ENCODE measurements around the gene PNPLA3. TPM values are rescaled to one million over a fixed set of nuclear protein-coding genes. Genes with fewer than 3 reads are reported as not detected.

PNPLA3 gene
- total RNA-seq, 4 donors from 2014 or later, result 0.58 to 1.3 TPM; not detected in 2

DNA sequence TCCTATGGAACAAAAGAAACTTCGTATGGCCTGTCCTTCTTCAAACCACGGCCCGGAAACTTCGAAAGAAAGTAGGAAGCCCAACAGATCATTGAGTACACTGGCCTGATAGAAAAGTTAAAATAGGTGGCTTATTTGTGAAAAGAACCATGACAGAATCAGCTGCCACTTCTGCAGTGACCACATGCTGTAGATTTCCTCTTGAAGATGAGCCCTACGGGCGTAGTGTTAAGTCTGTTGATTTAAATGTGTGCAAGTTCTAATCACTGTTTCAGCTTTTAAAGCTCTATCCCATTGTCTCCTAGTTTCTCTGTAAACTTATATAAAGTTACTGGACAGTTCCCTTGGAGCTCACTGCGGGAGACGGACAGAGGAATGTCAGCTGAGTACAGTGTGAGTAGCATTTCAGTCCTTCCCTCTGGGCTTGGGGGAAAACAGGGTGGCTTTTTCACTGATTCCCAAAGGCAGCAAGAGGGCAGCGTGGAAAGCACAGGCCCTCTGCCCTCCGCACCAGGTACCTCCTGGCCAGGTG is 49.4 kb downstream of the PNPLA3 start:
- H3K36me3 ChIP-seq, result no peaks in the 10 kb centered on the region
- no peak for DNase-seq
- H3K9me3 ChIP-seq, result no peaks in the 10 kb centered on the region
- TF ChIP-seq, protein P1, sequence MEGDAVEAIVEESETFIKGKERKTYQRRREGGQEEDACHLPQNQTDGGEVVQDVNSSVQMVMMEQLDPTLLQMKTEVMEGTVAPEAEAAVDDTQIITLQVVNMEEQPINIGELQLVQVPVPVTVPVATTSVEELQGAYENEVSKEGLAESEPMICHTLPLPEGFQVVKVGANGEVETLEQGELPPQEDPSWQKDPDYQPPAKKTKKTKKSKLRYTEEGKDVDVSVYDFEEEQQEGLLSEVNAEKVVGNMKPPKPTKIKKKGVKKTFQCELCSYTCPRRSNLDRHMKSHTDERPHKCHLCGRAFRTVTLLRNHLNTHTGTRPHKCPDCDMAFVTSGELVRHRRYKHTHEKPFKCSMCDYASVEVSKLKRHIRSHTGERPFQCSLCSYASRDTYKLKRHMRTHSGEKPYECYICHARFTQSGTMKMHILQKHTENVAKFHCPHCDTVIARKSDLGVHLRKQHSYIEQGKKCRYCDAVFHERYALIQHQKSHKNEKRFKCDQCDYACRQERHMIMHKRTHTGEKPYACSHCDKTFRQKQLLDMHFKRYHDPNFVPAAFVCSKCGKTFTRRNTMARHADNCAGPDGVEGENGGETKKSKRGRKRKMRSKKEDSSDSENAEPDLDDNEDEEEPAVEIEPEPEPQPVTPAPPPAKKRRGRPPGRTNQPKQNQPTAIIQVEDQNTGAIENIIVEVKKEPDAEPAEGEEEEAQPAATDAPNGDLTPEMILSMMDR (IDR thresholded peaks at IDR 0.05), result no peak
- TF ChIP-seq POLR2A (IDR thresholded peaks at IDR 0.05), result no peak
- intact Hi-C loops (cut with DNase I; ENCODE audit: low total_unique reads), result no loop called here
- no peaks in the 10 kb centered on the region for H3K4me1 ChIP-seq
- no peak overlapping the region for H3K27ac ChIP-seq
- no peak overlapping the region for H3K4me3 ChIP-seq
- no peaks in the 10 kb centered on the region for H3K27me3 ChIP-seq

- Histone ChIP-seq H3K4me3 (no peak overlapping the region), H3K27me3 (no peaks in the 10 kb centered on the region), H3K9me3 (no peaks in the 10 kb centered on the region), H3K27ac (no peak overlapping the region), H3K4me1 (no peaks in the 10 kb centered on the region), H3K36me3 (no peaks in the 10 kb centered on the region)
- no peak for DNase-seq
- no peak for TF ChIP-seq POLR2A (IDR thresholded peaks at IDR 0.05)
- TF ChIP-seq, protein P1 (IDR thresholded peaks at IDR 0.05), result no peak
- intact Hi-C loops (cut with DNase I; ENCODE audit: low total_unique reads), result no loop called here
Observed at GRCh38 chr22:43974028-43974545, 50.5 kb downstream of the PNPLA3 start.

DNA sequence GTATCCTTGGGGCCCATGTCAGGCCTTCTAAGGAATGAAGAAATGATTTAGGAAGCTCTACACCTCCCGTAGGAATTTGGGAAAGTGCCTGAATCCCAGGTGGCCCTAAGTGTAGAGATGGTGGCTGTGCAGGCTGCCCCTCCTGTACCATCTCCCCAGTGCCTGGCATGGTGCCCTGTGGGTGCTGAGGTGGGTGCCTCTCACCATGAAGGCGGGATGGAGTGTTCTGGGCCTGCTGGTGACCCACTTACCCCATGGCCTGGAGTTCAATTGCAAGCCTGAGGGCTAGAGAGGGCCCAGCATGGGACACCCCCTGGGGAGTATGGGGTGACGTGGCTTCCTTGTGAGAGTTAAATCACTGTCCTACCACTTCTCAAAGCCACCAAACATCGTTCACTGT is 51.4 kb downstream of the PNPLA3 start:
- Histone ChIP-seq H3K9me3 (no peaks in the 10 kb centered on the region), H3K36me3 (no peaks in the 10 kb centered on the region), H3K4me1 (no peaks in the 10 kb centered on the region), H3K27me3 (no peaks in the 10 kb centered on the region), H3K27ac (no peak overlapping the region), H3K4me3 (no peak overlapping the region)
- intact Hi-C loops (cut with DNase I; ENCODE audit: low total_unique reads), result no loop called here
- no peak for DNase-seq
- TF ChIP-seq, protein P1 (IDR thresholded peaks at IDR 0.05), result no peak
- TF ChIP-seq POLR2A (IDR thresholded peaks at IDR 0.05), result no peak

GRCh38 chr22:43976861-43977795 is 53.5 kb downstream of the PNPLA3 start:
- Histone ChIP-seq H3K36me3 (no peaks in the 10 kb centered on the region), H3K4me1 (no peaks in the 10 kb centered on the region), H3K4me3 (no peak overlapping the region), H3K27me3 (no peaks in the 10 kb centered on the region), H3K27ac (no peak overlapping the region), H3K9me3 (no peaks in the 10 kb centered on the region)
- intact Hi-C loops (cut with DNase I; ENCODE audit: low total_unique reads), result no loop called here
- TF ChIP-seq POLR2A (IDR thresholded peaks at IDR 0.05), result no peak
- TF ChIP-seq, protein P1 (IDR thresholded peaks at IDR 0.05), result no peak
- DNase-seq, result no peak

DNA sequence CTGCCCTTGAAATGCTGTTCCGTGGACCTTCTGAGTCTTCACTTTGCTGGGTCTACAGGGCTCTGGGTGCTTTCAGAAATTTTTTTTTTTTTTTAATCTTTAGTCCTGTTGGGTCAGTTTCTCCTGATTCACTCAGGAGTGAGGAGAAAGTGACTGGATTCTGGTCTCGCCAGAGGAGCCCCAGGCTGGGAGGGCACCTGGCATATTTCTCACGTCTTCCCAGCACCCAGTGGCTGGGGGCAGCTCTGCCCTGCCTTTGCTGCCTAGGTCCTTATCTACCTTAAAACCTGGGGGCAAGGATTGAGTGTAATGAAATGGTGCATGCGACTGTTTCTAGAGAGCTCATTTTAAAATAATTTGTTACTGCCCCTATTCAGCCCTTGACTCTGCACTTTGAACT is 55.0 kb downstream of the PNPLA3 start:
- H3K4me3 ChIP-seq, result no peak overlapping the region
- DNase-seq, result no peak
- TF ChIP-seq, protein P1 (IDR thresholded peaks at IDR 0.05), result no peak
- no peak for TF ChIP-seq POLR2A (IDR thresholded peaks at IDR 0.05)
- no peaks in the 10 kb centered on the region for H3K27me3 ChIP-seq
- no peak overlapping the region for H3K27ac ChIP-seq
- intact Hi-C loops (cut with DNase I; ENCODE audit: low total_unique reads), result no loop called here
- no peaks in the 10 kb centered on the region for H3K4me1 ChIP-seq
- H3K36me3 ChIP-seq, result no peaks in the 10 kb centered on the region
- no peaks in the 10 kb centered on the region for H3K9me3 ChIP-seq

Data from uterus (tissue), 4 donors.